ENCODE measurements around the gene PLD1.

PLD1 gene

DNA sequence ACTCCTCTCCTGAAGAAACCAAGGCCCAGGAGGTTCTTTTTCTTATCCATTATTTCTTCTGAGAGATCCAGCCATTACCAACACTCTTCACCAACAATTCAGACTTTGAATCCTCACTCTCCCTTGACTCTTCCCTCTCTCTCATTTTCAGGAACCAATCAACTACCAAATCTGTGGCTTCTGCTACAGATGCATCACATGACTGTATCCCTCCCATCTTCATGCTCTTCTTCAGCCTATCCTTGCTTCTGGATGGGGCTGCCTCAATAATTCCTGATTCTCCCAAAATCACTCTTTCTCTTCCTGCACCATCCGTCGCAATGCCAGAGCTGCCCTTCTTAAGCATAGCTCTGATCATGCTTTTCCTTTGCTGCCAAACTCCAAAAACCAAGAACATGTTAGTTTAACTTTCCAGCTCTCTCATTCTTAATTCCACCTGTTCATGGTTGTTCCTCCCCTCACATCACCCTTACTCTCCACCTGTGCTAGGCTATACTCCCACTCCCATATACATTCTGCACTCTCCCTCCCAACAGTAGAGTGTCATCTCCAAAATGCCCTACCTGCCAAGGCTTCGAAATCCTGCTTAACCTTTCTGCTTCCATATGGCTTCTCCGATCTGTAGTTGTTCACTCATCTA is 13.5 kb downstream of the PLD1 start:
- DNase-seq, result no peak

DNA sequence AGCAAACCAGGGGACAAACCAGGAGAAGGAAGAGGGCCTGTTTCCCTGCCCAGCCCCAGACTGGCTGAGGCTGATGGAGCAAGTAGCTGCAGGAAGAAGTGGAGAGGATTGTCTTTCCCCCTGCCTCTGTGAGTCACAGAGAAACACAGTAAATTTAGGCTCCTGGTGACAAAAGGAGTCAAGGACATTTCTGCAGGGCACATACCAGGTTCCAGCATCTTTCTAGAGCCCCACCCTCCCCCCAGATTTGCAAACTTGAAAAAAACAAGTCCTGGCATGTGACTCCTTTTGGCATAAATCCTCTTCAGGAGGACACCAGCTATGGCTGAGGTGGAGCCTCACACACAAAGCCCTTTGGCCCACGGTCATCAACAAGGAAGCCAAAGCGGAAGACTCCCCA is 17.8 kb downstream of the PLD1 start:
- DNase-seq, result no peak

DNA sequence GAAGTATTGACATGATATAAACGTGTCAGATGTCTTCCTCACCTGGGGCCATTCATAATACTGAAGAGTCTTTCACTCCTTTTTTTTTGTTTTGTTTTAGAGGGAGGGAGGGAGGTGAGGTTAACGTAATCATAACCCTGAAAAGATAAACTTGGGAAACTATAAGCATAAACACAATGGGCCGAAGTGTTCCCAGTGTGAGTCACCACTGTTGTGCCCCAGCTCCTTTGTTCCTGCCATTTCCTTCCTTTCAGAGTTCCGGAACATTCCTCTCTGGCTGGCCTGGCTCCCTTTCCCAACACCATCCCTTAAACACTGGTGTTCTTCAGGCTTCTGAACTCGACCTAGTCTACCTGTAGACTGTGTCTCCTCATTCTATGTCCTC is 18.6 kb downstream of the PLD1 start:
- no peak for DNase-seq

DNA sequence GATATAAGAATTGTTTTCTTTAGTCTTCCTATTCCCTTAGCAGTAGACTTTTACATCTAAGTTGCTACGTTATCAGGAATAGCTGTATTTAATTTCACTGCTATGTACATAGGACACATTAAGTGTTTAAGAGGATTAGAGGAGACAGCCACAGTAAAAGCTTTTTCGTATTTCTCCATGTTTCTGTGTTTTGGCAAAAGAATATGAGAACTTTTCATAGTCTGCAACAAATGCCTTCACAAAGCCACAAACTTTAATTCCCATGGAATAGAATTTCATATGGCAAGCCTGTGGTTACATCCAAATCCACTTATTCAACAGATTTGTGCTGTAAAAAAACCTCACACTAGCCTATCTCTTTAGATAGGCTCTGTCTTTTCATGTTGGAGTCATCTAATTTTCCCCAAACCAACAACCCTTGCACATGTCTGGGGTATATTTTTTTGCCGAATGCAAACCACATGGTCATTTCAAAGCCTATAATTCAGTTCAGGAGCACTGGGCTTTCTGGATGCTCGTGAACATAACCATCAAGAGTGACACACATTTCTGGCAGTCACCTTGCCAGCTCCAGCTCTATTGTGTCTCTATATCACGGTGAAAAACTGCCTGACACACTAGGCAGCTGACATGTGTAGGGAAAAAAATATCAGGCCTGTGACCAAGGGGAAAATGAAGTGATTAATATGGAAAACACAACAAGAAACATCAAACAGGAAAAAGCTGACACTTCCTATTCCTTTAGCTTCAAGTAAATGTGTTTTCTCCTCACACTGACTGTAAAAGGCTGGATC is 19.2 kb downstream of the PLD1 start:
- no peak for DNase-seq

DNA sequence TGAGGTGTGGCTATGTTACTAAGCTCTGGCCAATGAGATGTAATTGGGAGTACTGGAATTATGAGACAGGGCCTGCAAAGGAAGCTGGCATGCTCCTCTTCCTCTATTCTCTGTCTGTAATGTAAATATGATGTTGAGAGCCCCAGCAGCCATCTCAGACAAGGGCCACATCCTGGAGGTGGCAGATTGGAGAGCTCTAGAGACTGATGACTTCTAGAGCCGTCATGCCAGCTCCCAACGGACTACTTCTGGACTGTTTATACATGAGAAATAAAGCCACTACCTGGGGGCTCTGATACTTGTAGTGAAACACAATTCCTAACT is 19.7 kb downstream of the PLD1 start:
- DNase-seq, result no peak

DNA sequence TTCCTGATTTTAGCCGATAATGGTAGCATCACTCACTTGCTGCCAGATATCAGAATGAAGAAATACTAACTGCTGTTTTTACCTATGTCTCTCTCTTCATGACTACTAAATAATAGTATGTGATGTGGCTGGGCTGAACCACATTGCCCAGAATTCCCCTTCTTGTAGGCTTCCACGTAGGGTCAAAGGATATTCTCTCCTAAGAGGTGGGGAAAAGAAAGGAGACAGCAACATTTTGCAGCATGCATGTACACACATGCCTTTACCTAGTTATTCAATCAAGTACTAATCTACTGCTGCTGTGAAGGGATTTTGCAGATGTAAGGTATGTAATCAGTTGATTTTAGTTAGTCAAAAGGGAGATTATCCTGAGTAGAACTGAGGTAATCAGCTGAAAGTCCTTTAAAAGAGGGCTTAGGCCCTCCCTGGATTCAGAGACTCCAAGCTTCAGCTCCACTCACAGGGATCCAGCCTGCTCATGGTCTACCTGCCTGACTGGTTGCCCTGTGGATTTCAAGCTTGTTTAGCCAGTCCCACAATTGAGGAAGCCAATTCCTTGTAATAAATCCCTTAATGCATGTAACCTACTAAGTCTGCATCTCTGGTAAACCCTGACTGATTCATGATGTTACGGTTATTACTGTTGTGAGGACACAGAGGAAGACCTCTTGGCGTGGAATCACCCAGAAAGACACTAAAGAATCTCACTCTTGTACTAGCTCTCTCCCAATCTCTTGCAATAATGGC is 20.4 kb downstream of the PLD1 start:
- no peak for DNase-seq

DNA sequence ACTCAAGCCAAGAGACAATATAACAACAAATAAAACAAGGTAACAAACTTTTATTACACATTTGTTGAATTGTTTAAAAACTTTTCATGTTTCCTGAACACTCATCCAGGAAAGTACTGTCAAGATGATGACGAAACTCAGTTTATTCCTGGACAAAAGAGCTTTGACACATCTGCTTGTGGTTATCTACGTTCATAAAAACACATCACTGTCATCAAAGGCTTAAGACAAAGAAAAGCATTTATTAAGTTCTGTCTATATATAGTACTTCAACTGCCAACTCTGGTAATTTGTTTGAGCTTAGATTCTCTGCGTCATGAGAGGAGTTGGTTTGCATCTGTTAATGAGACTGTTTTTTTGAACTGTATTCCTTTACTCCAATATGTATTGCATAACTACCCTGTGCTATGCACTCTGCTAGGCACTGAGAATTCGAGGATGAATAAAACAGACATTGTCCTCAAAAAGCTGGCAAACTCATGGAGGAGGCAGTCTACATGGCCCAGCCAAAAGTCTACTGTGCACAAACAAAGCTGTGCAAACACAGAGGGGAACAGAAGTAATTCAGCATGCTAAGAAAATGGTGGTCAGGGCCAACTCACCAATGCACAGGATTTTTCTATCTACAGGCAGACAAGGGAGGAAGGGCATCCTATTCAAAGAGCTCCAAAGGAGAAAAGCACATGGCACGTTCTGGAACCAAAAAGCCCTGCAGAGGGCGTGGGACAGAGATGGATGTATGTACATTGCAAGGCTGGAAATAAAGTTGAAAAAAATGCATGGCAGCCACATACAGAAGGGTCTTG is 21.5 kb downstream of the PLD1 start:
- no peak for DNase-seq

DNA sequence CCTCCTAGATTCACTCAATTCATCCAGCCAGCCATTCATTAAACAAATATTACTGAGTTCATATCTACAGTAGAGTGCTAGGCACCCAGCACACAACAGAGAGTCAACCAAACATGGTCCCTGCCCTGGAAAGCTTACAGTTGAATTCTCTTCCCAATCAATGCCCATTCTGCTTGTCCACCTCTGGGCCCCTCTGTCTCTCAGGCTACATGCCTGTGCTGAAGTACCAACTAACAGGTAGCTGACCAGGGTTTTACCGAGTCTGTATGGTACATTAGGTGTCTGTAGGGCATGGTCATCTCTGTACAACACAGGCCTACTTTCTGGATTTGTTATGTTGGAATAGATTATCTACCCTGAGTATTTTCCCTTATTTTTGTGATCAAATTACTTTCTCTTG is 23.3 kb downstream of the PLD1 start:
- no peak for DNase-seq

DNA sequence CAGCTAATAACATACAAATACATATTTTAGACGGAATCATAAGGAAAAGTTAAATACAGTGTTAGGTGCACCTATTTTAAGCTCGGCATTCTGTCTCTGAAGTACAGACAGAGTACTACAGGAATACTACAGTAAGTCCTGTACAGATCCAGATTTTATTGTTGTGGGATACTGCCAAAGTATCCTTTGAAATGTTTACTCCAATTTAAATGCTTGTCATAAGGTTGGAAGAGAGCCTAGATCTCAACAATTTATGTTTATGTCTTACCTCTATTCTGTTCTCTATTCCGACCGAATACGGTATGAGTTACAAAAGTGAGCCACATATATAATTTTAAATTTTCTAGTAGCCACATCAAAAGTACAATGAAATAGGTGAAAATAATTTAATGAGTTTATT is 25.3 kb downstream of the PLD1 start:
- DNase-seq, result no peak

DNA sequence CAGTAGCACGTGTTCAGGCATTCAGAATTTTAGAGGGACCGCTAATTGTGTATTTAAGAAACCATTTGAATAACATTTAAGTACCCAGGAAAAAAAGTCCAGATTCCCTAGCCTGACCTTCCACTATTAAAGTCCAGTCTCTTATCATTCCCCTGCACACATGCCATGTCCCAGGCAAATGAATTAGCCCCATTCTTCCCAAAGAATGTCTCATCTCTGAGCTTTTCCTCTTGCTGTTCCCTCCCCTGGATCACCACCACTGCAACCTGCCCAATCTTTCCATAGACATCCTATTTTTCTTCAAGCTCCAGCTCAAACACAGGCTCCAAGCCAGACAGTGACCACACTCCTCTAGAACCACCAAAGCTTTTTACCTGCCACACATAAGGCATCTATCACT is 25.9 kb downstream of the PLD1 start:
- no peak for DNase-seq

DNA sequence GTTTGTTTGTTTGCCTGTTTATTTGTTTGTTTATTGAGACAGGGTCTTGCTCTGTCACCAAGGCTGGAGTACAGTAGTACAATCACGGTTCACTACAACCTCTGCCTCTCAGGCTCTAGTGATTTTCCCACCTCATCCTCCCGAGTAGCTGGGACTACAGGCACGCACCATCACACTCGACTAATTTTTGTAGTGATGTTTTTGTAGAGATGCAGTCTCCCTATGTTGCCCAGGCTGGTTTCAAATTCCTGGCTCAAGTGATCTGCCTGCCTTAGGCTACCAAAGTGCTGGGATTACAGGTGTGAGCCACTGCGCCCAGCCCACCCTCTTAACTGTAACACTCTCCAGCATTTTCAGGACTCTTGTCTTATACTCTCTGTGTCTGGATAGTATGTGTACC is 26.7 kb downstream of the PLD1 start:
- no peak for DNase-seq

DNA sequence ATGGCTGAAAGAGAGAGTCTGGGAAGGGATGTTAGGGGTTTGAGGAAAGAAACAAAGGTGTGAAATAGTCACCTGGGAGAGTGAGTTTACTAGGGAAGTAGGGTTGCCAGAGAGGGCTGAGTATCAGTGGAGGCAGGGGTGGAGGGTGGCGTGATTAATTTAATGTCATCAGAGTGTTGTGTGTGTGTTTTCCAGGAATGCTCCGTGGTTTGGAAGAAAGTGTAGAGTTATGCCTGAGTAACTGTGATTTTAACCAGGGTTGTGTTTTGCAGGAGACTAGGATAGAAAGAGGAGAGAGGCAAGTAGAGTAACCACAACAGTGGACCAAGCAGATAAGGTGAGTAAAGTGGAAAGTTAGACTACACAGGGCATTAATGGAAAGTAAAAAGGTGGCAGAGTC is 27.2 kb downstream of the PLD1 start:
- no peak for DNase-seq

DNA sequence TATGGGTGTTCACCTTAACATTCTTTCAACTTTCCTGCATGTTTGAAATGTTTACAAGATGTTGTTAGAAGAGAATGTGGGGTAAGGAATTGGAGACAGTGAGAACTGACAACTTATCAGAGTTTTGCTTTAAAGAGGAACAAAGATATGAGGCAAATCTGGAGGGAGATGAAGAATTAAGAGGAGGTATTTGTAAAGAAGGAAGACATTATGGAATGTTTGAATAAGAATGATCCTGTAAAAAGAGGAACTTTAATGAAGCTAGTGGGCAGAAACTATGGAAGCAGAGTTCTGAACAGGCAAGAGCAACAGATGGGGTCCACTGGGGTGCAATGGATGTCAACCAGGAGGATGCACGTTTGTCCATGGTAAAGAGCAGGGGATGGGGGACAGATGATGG is 27.7 kb downstream of the PLD1 start:
- DNase-seq, result no peak

DNA sequence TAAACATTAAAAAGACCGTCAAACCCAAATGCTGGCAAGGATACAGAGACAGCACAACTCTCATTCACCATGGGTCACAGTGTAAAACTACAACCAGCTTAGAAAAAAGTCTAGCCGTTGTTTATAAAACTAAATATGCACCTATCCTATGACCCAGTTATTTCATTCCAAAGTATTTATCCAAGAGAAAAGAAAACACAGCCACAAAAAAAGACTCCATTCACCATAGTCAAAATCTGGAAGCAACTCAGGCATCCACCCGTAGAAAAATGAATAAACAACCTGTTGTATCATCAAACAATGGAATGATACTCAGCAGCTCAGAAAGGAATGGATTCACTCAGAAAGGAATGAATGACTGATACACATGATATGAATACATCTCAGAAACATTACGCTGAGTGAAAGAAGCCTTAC is 28.6 kb downstream of the PLD1 start:
- no peak for DNase-seq

DNA sequence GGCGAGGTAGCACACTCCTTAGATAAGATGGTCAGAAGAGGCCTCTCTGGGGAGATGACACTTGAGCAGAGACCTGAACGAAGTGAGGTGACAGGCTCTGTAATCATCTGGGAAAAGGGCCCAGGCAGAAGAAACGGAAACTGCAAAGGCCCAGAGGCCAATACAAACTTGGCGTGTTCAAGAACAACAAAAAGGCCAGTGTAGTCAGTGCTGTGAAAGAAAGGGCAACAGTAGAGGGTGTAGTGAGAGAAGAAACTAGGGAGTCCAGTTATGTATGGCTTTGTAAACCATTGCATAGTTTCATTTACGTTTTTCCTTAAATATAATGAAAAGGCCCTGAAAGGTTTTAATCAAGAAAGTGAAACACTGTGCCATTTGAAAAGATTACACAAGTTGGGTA is 31.8 kb downstream of the PLD1 start:
- no peak for DNase-seq

DNA sequence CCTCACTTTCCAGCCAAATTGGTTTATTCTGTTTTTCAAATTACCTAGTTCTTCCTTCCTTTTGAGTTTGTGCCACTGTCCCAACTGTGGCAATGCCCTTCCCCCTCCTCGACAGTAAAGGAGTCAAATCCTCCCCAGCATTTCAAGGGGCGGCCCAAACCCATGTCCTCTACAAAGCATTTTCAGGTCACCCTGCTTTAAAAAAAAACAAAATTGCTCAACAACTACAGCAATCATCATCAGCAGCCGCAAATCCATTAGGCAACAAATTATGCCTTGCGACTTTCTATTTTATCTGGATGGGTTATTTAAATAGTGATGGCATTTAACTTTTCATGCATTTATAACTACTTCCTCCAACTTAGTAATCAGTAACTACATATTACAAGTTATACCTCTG is 32.7 kb downstream of the PLD1 start:
- no peak for DNase-seq

DNA sequence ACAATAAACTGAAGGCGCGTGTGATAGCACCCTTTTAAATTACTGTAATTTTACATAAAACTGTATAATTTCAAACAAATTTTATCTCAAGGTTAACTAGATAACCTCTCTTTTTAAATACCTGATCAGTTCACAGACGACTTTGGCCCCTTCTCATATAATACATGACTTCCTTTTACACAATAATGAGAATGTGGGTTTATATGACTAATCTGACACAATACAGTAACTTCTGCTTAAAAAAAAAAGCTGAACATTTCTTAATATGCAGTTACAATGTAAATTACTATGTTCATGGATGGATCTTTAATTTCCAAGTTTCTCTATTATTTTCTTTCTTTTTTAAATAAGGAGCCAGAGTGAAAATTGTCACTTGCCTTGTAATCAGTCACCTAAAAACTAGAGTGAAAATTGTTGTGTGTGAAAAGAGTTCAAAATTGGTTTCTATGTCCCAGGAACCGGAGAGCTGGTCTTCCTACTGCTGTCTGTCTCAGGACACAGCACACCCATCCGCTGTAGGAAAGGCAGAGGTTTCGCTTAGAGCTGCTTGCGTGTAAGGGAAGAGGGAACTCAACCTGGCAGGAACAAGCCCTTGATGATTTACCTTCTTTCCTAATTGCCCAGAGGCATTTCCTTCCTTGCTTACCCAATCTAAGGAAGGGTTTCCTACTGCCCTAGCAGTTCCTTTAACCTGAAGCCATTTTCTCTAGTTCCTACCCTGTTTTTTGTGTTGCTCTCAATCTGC is 33.3 kb downstream of the PLD1 start:
- no peak for DNase-seq

DNA sequence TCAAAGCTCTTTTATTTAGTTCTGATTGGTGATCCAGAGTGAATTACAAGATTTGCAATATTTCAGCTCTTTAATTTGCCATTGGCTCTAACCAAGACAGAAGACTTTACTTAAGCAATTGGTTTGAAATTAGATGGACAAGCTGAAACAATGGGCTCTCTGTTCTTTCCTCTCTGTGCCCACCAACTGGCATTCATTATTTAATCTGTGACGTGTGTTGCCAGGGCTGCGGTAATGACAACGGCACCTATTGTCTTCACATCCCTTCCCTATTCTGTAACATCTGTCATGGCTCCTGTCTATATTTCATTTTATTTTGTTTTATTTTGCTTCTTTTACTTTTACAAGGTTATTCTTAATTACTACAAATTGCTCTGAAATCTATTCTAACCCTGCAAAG is 33.9 kb downstream of the PLD1 start:
- DNase-seq, result no peak

DNA sequence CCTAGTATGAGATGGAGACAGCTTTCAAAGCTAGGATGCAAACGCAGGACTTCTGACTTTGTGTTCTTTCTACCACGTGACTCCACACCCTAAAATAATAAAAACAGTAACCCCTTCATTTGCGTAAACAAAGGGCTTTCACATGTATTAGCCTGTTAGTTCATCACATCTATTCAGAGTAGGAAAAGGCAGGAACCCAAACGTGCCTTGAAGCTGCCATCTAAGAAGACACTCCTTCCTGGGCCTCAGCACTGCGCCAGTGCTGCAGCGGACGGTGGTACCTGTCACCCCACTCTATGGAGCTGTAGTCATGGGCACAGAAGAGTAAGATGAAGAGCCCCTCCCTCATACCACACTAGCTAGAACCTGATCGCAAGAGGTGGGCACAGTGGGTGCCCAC is 34.3 kb downstream of the PLD1 start:
- DNase-seq, result no peak

DNA sequence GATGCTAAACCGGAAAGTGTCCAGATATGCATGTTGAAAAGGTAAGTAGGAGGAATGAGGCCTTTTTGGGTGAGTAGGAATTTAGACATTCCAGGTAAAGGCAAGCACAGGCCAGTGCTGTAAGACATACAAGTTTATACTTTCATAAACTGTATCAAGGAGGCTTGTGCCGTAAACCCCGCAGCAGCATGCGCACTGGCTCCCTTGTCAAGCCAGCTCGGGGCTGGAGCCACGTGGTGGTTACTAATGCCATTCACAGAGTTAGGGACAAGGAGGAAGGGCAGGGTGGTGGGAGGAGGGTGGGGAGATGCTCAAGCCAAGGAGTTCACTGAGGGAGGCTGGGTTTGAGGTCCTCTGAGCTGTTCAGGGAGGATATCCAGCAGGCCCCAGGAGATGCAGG is 35.8 kb downstream of the PLD1 start:
- DNase-seq, result no peak

DNA sequence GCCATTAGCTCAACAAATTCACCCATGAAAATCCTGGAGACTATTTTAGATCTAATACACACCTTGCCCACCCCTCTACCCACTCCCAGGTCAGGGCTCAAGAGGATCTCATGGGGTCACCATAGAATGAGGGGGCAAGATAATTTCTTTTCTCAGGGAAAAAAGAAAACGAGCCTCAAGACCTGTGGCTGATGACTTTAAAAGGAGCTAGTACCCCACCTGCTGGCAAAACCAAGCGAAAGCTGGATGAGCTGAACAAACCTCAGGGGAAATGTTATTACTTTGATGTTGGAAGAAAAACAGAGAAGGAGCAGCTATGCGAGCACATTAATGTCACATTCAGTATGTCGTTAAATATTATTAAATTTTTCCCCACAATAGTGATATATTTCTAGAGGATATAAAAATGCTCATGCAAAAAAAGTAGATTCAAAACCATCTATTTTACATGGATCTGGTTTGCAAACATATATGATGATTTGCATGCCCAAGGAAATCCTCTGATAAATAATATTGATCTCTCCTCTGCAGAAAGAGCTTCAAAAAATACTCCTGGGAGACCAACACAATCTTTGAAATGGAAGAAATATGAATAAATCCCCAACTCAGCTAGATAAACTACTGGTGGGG is 37.7 kb downstream of the PLD1 start:
- DNase-seq, result peak; percentile 1 to 9 (median 4)
